ENCODE measurements around the gene KLHDC8B.

Gene KLHDC8B

DNA sequence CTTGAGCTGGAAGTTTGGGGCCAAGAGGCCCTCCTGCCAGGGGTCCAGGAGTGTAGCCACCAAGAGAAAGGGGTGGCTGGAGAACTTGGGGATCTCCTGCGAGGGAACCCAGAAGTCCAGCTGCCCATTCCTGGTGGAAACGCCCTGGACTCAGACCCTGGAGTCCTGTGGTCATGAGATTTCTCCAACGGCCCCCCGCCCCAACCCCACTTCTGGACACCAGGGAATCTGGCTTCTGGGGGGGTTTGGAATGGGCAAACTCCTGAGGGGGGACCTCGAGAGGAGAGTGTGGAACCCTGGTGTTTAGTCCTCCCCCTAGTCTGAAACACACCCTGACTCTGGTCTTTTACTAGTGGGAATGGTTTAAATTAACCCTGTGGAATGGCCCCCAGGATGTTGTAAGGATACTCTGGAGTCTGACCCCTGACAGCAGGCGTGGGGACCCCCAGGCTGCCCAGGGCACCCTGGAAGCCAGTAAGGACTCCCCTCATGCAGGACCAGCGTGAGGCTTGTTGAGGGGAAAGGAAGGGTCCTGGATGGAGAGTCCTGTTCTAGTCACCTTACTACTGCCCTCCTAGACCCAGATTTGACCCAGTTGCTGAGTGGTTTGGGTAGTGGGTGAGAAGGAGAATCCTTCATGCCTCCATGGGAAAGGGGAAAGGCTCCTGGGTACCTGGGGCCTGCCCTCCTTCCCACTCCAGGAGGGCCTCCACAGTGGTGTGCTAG lies 540 bp downstream of the KLHDC8B start:
- H3K27ac ChIP-seq (replicated peaks): peak overlapping the region; percentile 56
- DNase-seq (ENCODE audit: low read depth in 1 of 2, low spot score in 1 of 2): no peak

DNA sequence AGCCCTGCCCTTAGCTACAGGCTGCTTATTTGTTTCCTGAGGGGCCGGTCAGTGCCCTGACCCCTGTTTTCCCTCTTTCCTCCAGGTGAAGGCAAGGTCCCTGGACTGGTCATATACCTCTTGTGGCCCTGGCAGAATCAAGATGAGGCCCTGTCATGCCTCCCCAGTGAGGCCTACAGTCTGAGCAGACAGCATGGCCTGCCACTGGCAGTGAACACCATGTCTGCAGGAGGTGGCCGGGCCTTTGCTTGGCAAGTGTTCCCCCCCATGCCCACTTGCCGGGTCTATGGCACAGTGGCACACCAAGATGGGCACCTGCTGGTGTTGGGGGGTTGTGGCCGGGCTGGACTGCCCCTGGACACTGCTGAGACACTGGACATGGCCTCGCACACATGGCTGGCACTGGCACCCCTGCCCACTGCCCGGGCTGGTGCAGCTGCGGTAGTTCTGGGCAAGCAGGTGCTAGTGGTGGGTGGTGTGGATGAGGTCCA lies 1.2 kb downstream of the KLHDC8B start:
- H3K4me3 ChIP-seq (replicated peaks; ENCODE audit: insufficient read depth, low read length): no peak overlapping the region

More for the DNA sequence above, 540 bp downstream of the KLHDC8B start:
- H3K4me3 ChIP-seq (replicated peaks; ENCODE audit: insufficient read depth, low read length): no peak overlapping the region
- TF ChIP-seq SPI1 (IDR thresholded peaks at IDR 0.05; ENCODE audit: borderline replicate concordance, low read depth) (no peak), GABPA (IDR thresholded peaks at IDR 0.05; ENCODE audit: low read depth) (no peak), POLR2AphosphoS5 (IDR thresholded peaks at IDR 0.05; ENCODE audit: low read depth) (no peak), CTCF (IDR thresholded peaks at IDR 0.05; ENCODE audit: insufficient read depth, low read length) (no peak)
- TF ChIP-seq, protein P1, sequence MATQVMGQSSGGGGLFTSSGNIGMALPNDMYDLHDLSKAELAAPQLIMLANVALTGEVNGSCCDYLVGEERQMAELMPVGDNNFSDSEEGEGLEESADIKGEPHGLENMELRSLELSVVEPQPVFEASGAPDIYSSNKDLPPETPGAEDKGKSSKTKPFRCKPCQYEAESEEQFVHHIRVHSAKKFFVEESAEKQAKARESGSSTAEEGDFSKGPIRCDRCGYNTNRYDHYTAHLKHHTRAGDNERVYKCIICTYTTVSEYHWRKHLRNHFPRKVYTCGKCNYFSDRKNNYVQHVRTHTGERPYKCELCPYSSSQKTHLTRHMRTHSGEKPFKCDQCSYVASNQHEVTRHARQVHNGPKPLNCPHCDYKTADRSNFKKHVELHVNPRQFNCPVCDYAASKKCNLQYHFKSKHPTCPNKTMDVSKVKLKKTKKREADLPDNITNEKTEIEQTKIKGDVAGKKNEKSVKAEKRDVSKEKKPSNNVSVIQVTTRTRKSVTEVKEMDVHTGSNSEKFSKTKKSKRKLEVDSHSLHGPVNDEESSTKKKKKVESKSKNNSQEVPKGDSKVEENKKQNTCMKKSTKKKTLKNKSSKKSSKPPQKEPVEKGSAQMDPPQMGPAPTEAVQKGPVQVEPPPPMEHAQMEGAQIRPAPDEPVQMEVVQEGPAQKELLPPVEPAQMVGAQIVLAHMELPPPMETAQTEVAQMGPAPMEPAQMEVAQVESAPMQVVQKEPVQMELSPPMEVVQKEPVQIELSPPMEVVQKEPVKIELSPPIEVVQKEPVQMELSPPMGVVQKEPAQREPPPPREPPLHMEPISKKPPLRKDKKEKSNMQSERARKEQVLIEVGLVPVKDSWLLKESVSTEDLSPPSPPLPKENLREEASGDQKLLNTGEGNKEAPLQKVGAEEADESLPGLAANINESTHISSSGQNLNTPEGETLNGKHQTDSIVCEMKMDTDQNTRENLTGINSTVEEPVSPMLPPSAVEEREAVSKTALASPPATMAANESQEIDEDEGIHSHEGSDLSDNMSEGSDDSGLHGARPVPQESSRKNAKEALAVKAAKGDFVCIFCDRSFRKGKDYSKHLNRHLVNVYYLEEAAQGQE (IDR thresholded peaks at IDR 0.05; ENCODE audit: insufficient replicate concordance, low read depth): no peak
- no peaks in the 10 kb centered on the region for H3K27me3 ChIP-seq (ENCODE audit: insufficient read depth, poor library complexity, severe bottlenecking)

More for the DNA sequence above, 1.2 kb downstream of the KLHDC8B start:
- no peak overlapping the region for H3K27ac ChIP-seq (replicated peaks)
- H3K27me3 ChIP-seq (ENCODE audit: insufficient read depth, poor library complexity, severe bottlenecking): no peaks in the 10 kb centered on the region
- DNase-seq (ENCODE audit: low read depth in 1 of 2, low spot score in 1 of 2): no peak
- TF ChIP-seq, protein P1 (IDR thresholded peaks at IDR 0.05; ENCODE audit: insufficient replicate concordance, low read depth): no peak
- TF ChIP-seq CTCF (IDR thresholded peaks at IDR 0.05; ENCODE audit: insufficient read depth, low read length): no peak
- TF ChIP-seq POLR2AphosphoS5 (IDR thresholded peaks at IDR 0.05; ENCODE audit: low read depth): no peak
- no peak for TF ChIP-seq SPI1 (IDR thresholded peaks at IDR 0.05; ENCODE audit: borderline replicate concordance, low read depth)
- TF ChIP-seq GABPA (IDR thresholded peaks at IDR 0.05; ENCODE audit: low read depth): no peak
